Stimulated activated naive B cell treated with anti-CD40 and anti-IgM and Interleukin-4, amounts not matched to agents 10 μg/mL and 1 μg/mL and 100 μg/mL, for 72 hours (primary cell): ENCODE data around the gene MGAT4A.
"Not testable (repeated sequence)": the region's sequence is repeated elsewhere in the genome, so short reads cannot be mapped to it uniquely, and the experiment has no call there.

ENCODE experiments used
- ATAC-seq, 2 donors: fragments of 150-1000 bp; cut with Tn5 transposase; replicated peaks; 2 replicates each; pipeline ENCODE4 v1.10.0; 2021; ENCODE audit warnings: moderate library complexity in 1 of 2
- DNase-seq: peaks from one replicate; pipeline ENCODE4 v3.0.0; 2021
- H3K27ac Mint-ChIP-seq: one replicate; pipeline ENCODE4 v1.8.0; 2022; ENCODE audit warnings: mild to moderate bottlenecking, mixed read lengths
- H3K27me3 Mint-ChIP-seq, 2 donors: one replicate each; pipeline ENCODE4 v1.8.0; 2022; ENCODE audit warnings: mixed read lengths in 2 of 2
- H3K36me3 Mint-ChIP-seq, 2 donors: one replicate each; pipeline ENCODE4 v1.8.0; 2022; ENCODE audit warnings: mixed read lengths in 2 of 2, mild to moderate bottlenecking in 1 of 2
- H3K4me1 Mint-ChIP-seq, 2 donors: one replicate each; pipeline ENCODE4 v1.8.0; 2022; ENCODE audit warnings: mixed read lengths in 2 of 2, mild to moderate bottlenecking in 1 of 2
- H3K4me3 Mint-ChIP-seq, 2 donors: one replicate each; pipeline ENCODE4 v1.8.0; 2022; ENCODE audit warnings: mild to moderate bottlenecking in 2 of 2, mixed read lengths in 2 of 2, moderate library complexity in 1 of 2
- H3K9me3 Mint-ChIP-seq, 2 donors: one replicate each; pipeline ENCODE4 v1.8.0; 2022; ENCODE audit warnings: mixed read lengths in 2 of 2, mild to moderate bottlenecking in 1 of 2

The MGAT4A gene

DNA sequence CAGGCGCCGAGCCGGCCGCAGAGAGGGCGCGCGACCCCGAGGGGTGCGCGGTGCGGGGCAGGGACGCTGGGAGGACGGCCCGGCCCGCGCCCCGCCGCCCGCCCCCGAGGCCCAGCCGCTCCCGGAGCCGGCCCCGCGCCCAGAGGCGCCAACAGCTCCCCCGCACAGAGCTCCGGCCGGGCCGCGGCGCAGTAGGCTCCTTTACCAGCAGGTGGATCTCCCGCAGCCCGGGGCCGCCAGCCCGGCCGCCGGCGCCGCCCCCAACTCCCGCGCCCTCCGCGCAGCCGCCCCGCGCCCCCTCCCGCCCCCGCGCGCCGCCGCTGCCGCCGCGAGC lies 258 bp downstream of the MGAT4A start:
- ATAC-seq (peak; percentile 81 to 82), DNase-seq (peak; percentile 36)
- Mint-ChIP-seq H3K9me3 (peaks cover 0 to 4% of the 10 kb centered on the region in 2 donors), H3K27ac (no peak overlapping the region), H3K36me3 (peaks cover 0 to 3% of the 10 kb centered on the region in 2 donors), H3K27me3 (peaks cover 3 to 5% of the 10 kb centered on the region in 2 donors), H3K4me1 (peaks cover 19 to 38% of the 10 kb centered on the region in 2 donors), H3K4me3 (peak overlapping the region; percentile 71 to 76)

DNA sequence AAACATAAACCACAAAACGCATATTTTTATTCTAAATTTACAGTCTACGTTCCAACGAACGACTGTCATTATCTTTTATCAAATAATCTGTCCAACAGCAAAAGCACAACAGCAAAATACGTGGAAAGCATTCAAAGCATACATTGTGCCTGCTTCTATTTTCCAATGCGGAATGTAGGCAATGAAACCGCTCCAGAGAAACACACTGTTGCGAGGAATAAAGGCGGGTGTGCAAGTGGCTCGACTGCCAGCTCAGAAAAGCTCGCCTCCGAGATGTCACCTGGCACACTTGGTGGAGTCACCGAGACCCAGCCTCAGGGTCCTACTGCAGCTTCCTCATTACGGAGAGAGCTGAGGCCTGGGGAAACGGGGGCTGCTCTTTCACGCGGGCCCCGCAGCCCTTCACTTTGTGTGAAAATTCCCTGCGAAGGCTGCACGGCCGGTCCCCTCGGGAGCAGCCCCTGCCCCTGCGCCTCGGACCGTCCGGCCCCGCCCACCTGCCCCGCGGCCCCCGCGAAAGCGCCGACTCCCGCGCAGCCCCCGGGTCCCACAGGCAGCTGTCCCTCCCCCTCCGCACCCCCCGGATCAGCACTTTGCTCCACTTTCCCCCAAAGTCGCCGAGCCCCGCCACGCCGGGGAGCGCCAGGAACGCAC lies 752 bp downstream of the MGAT4A start:
- Mint-ChIP-seq H3K36me3 (peaks cover 0 to 3% of the 10 kb centered on the region in 2 donors), H3K9me3 (peaks cover 0 to 4% of the 10 kb centered on the region in 2 donors), H3K27ac (no peak overlapping the region), H3K4me1 (peaks cover 19 to 38% of the 10 kb centered on the region in 2 donors), H3K27me3 (peaks cover 3 to 5% of the 10 kb centered on the region in 2 donors), H3K4me3 (peak overlapping the region; percentile 71 to 76)
- ATAC-seq (peak; percentile 31 to 47), DNase-seq (peak; percentile 24)

DNA sequence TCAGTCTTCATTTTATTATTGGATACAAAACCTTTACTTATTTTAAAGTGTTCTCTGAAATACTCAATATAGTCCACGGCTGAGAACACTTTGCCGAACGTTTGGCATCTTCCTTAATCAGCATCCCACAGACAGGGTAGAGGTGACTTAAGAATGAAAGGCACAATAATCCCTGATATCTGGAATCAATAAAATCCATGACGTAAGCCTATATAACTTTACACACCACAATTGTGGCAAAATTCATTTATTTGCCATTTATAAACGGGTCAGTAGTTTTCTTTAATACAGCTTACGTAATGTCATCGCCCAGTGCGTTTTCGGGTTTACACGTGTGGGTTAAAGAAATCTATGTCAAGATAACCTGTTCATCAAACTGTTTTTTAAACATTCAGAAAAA lies 1.3 kb downstream of the MGAT4A start:
- DNase-seq (no peak), ATAC-seq (no peak)
- Mint-ChIP-seq H3K4me1 (peaks cover 17 to 36% of the 10 kb centered on the region in 2 donors), H3K9me3 (peaks cover 0 to 4% of the 10 kb centered on the region in 2 donors), H3K27ac (no peak overlapping the region), H3K4me3 (peak overlapping the region; percentile 71 to 76), H3K27me3 (peaks cover 3 to 5% of the 10 kb centered on the region in 2 donors), H3K36me3 (peaks cover 0 to 3% of the 10 kb centered on the region in 2 donors)

DNA sequence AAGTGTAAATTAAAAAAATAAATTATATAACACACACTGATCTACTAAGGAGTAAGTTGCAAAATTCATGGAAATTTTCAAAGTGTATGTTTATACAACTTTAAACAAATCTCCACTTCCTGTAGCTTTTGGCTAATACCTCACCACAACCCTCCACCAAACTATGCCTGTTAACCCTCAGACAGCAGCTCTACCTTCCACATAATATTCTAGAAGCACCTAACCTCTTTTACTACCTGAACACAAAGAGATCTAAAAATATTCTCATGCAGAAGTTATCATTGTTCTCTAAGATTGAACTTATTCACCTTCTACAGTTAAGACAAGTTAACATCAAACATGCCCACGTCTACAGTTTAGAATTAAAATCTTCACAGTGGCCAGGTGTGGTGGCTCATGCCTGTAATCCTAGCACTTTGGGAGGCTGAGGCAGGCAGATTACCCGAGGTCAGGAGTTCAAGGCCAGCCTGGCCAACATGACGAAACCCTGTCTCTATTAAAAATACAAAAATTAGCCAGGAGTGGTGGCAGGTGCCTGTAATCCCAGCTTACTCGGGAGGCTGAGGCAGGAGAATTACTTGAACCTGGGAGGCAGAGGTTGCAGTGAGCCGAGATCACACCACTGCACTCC lies 2.7 kb downstream of the MGAT4A start:
- H3K27ac Mint-ChIP-seq, H3K4me3 Mint-ChIP-seq, ATAC-seq, H3K36me3 Mint-ChIP-seq, DNase-seq, H3K9me3 Mint-ChIP-seq, H3K27me3 Mint-ChIP-seq: not testable (repeated sequence)
- H3K4me1 Mint-ChIP-seq: peaks cover 13 to 25% of the 10 kb centered on the region in 2 donors

DNA sequence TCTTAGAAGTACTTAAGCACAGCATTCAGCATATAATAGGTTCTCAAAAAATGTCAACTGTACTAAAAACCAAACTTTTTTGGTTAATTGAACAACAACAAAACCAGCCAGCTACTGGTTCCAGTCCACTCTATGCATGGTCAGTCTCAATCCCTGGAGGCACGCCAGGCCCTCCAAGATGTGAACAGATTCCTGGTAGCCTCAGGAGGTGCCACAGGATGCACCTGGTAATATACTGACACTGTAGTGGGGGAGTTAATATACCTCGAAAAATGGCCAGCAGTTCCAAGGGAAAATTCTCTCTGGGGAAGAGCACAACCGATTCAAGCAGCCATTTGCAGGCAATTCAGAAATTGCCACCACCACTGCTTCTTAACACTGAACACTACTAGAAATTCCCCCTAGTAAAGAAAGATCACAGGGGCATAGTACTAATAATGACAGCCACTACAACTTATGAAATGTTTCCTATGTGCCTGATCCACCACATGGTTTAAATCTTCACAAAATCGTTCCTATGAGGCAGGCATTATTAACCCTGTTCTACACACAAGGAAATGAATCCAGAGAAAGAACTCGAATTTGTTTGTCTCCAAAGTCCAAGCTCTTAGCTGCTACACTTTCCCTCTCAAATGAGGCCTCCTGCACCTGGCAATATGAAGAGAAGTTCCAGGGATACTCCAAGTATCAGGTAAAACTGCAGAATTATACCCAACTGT lies 3.4 kb downstream of the MGAT4A start:
- H3K27ac Mint-ChIP-seq: no peak overlapping the region
- peaks cover 2% of the 10 kb centered on the region in 2 donors for H3K27me3 Mint-ChIP-seq
- no peak for ATAC-seq
- DNase-seq: no peak
- H3K9me3 Mint-ChIP-seq: peaks cover 0 to under 1% of the 10 kb centered on the region in 2 donors
- no peak overlapping the region for H3K4me3 Mint-ChIP-seq
- H3K4me1 Mint-ChIP-seq: peaks cover 12 to 22% of the 10 kb centered on the region in 2 donors
- peaks cover 2 to 7% of the 10 kb centered on the region in 2 donors for H3K36me3 Mint-ChIP-seq

DNA sequence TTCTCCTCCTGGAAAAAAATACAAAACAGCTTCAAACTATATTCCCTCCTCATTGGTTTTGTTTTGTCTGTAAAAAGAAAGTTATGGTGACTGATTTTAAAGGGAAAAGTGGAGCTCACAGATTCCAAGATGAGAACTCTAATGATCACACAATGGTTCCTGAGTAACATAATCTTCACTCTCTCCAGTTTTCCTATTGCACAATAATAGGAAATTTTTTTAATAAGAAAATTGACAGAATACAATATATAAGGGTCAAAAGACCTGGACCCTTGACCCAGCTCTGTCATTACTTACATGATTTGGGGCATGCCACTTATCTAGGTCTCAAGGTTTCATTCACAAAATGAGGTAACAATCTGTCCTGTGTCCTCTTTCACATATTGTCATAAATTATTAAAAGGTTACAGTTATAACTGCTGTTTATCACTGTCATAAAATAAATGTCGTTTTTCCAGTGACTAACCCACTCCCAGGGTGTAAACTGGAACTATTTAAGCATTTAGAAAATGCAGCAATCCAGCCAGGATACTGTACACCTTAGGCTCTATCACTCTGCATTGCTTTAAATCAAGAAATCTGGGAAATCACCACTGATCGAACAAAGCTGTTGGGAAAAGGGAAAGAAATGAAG lies 4.1 kb downstream of the MGAT4A start:
- no peak overlapping the region for H3K27ac Mint-ChIP-seq
- peaks cover 11 to 19% of the 10 kb centered on the region in 2 donors for H3K4me1 Mint-ChIP-seq
- DNase-seq (no peak), ATAC-seq (no peak)
- no peaks in the 10 kb centered on the region for H3K27me3 Mint-ChIP-seq
- H3K4me3 Mint-ChIP-seq: no peak overlapping the region
- H3K36me3 Mint-ChIP-seq: peaks cover 2 to 6% of the 10 kb centered on the region in 2 donors
- H3K9me3 Mint-ChIP-seq: no peaks in the 10 kb centered on the region

DNA sequence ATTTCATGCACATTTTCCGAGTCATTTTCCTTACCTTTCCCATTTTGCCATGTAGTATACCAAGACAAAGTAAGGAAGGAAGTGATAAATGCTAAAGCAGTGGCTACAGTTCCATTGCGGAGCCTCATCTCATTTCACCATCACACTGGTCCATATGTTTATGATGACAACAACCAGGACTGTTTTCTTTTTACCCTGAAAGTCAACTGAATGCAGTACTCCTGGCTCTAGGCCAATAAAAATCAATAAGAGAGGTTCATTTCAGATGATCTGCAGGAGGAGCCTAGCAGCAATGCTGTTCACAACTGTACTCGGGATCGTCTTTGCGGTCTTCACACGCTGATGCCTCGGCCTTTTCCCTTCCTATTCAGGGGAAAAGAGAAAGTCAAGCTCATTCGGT lies 4.7 kb downstream of the MGAT4A start:
- Mint-ChIP-seq H3K4me1 (peaks cover 9 to 19% of the 10 kb centered on the region in 2 donors), H3K4me3 (no peak overlapping the region), H3K36me3 (peaks cover 3 to 6% of the 10 kb centered on the region in 2 donors), H3K27me3 (no peaks in the 10 kb centered on the region), H3K27ac (no peak overlapping the region), H3K9me3 (no peaks in the 10 kb centered on the region)
- no peak for ATAC-seq
- DNase-seq: no peak

DNA sequence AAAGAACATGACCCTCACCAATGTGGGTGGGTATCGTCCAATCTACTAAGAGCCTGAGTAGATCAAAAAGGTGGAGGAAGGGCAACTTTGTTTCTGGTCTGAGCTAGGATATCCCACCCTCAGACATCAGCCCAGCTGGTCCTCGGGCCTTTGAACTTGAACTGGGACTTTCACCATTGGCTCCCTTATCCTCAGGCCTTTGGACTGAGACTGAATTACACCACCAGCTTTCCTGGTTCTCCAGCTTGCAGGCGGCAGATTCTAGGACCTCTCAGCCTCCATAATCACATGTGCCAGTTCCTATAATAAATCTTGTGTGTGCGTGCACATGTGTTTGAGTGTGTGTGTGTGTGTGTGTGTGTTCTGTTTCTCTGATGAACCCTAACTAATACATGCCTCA lies 10.6 kb downstream of the MGAT4A start:
- Mint-ChIP-seq H3K27me3 (no peaks in the 10 kb centered on the region), H3K4me1 (no peaks in the 10 kb centered on the region), H3K4me3 (no peak overlapping the region), H3K27ac (no peak overlapping the region), H3K9me3 (peaks cover 5 to 8% of the 10 kb centered on the region in 2 donors), H3K36me3 (peaks cover 12 to 19% of the 10 kb centered on the region in 2 donors)
- no peak for DNase-seq
- no peak for ATAC-seq

DNA sequence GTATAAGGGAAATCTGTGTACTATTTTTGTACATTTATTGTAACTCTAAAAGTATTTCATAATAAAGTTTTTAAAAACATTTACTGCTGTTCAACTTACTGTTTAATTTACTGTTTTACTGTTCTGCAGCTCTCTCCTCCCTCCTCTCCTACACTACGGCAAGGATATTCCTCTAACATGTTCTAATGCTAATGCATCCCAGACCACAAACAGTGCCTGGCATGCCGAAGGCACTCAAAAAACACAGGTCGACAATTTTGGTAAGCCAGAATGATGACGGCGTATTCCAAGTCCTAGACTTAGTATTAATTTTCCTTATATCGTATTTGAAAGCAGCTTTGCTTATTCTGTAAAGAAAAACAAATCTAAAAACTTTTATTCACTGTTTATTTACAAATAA lies 13.3 kb downstream of the MGAT4A start:
- DNase-seq (no peak), ATAC-seq (no peak)
- Mint-ChIP-seq H3K27me3 (no peaks in the 10 kb centered on the region), H3K4me1 (peaks cover 3 to 9% of the 10 kb centered on the region in 2 donors), H3K4me3 (no peak overlapping the region), H3K27ac (no peak overlapping the region), H3K36me3 (peaks cover 11 to 13% of the 10 kb centered on the region in 2 donors), H3K9me3 (peaks cover 5 to 8% of the 10 kb centered on the region in 2 donors)

DNA sequence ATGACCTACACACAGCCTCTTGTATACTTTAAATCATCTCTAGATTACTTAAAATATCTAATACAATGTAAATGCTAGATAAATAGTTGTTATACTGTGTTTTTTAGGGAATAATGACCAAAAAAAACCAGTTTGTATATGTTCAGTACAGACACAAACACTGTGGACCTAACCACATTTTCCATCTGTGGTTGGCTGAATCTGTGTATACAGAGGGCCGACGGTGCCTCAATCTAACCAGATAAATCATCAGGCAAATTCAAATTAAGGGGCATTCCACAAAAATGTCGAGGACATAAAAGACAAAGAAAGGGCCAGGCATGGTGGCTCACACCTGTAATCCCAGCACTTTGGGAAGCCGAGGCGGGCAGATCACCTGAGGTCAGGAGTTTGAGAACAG lies 14.1 kb downstream of the MGAT4A start:
- no peak for ATAC-seq
- Mint-ChIP-seq H3K4me1 (peaks cover 7 to 9% of the 10 kb centered on the region in 2 donors), H3K36me3 (peaks cover 11 to 13% of the 10 kb centered on the region in 2 donors), H3K27ac (no peak overlapping the region), H3K9me3 (peaks cover 5 to 8% of the 10 kb centered on the region in 2 donors), H3K27me3 (no peaks in the 10 kb centered on the region), H3K4me3 (no peak overlapping the region)
- no peak for DNase-seq

DNA sequence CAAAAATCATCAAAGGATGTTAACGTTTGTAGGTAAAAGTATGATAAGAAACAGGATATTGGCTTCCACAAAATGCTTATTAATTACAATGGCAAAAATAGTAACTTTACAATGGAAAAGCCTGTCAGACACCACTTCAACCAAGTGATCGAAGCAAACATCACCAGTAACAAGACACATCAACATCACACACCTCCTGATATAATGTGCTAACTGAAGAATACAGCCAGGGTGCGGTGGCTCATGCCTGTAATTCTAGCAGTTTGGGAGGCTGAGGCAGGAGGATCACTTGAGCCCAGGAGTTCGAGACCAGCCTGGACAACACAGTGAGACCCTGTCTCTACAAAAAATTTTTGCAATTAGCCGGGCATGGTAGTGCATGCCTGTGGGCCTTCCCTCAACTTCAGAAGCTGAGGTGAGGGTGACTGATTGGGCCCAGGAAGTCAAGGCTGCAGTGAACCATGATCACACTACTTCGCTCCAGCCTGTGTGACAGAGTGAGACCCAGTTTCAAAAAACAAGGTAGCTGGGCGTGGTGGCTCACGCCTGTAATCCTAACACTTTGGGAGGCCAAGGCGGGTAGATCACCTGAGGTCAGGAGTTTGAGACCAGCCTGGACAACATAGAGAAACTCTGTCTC lies 15.0 kb downstream of the MGAT4A start:
- no peak overlapping the region for H3K4me3 Mint-ChIP-seq
- DNase-seq (no peak), ATAC-seq (no peak)
- no peaks in the 10 kb centered on the region for H3K27me3 Mint-ChIP-seq
- H3K4me1 Mint-ChIP-seq: peaks cover 8 to 10% of the 10 kb centered on the region in 2 donors
- no peak overlapping the region for H3K27ac Mint-ChIP-seq
- peaks cover 9 to 12% of the 10 kb centered on the region in 2 donors for H3K36me3 Mint-ChIP-seq
- H3K9me3 Mint-ChIP-seq: peaks cover 5 to 8% of the 10 kb centered on the region in 2 donors

DNA sequence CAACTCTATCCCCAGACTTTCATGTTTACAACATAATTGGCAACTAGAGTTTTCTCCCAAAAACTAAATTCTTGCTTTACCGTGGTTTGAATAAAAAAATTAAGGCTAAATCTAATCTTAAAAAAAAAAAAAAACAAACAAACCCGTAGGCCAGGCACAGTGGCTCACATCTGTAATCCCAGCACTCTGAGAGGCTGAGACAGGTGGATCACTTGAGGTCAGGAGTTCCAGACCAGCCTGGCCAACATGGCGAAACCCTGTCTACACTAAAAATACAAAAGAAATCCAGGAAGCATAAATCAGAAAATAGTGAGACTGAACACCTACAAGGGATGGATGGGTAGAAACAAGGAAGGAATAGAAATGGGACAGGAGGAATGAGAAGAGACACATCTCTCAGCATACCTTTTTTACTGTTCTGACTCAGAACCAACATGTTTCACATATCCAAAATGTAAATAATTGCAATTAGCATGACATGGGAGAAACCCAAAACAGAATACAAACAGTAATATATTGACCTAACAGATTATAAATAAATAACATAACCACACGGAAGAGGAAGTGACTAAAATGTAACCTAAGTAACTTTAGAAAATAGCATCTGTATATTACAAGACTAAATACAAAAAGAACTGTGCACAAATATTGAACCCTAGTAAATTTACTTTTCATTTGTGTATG lies 17.5 kb downstream of the MGAT4A start:
- H3K27me3 Mint-ChIP-seq: no peaks in the 10 kb centered on the region
- H3K27ac Mint-ChIP-seq: peak overlapping the region; percentile 47
- peaks cover 23 to 32% of the 10 kb centered on the region in 2 donors for H3K4me1 Mint-ChIP-seq
- no peaks in the 10 kb centered on the region for H3K9me3 Mint-ChIP-seq
- peak overlapping the region in 1 of 2 donors; percentile 62 for H3K4me3 Mint-ChIP-seq
- no peak for DNase-seq
- H3K36me3 Mint-ChIP-seq: no peaks in the 10 kb centered on the region
- peak; percentile 87 for ATAC-seq

DNA sequence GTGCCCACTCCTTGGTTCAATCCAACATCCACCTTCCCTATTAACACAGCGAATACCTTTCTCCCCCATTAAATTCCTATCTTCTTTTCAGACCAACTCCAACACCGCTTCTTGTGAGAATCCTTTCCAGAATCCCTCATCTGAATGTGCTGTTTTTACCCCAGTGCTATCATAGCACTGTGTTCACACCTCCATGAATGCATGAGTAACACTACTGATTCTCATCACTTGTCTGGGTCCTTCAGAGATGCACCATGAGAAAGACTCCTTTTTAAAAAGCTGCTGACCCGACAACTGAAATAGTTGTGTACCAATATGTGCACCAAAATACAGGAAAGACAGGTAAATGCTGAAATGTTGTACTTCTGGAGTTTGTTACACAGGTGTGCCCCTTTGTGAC lies 18.8 kb downstream of the MGAT4A start:
- ATAC-seq: no peak
- Mint-ChIP-seq H3K4me3 (no peak overlapping the region), H3K9me3 (no peaks in the 10 kb centered on the region)

More for the DNA sequence above, 18.8 kb downstream of the MGAT4A start:
- Mint-ChIP-seq H3K4me1 (peaks cover 25 to 32% of the 10 kb centered on the region in 2 donors), H3K36me3 (no peaks in the 10 kb centered on the region), H3K27ac (no peak overlapping the region), H3K27me3 (no peaks in the 10 kb centered on the region)
- no peak for DNase-seq
